HG03159 (cell line): Measurements from ENCODE around the gene APPL1.

Source experiments
- ATAC-seq: cut with Tn5 transposase; IDR thresholded peaks from one replicate; pipeline ENCODE4 v1.9.1; 2021; ENCODE audit warnings: mild to moderate bottlenecking, moderate library complexity; ENCODE audit not compliant: unreplicated experiment

The APPL1 gene, protein sequence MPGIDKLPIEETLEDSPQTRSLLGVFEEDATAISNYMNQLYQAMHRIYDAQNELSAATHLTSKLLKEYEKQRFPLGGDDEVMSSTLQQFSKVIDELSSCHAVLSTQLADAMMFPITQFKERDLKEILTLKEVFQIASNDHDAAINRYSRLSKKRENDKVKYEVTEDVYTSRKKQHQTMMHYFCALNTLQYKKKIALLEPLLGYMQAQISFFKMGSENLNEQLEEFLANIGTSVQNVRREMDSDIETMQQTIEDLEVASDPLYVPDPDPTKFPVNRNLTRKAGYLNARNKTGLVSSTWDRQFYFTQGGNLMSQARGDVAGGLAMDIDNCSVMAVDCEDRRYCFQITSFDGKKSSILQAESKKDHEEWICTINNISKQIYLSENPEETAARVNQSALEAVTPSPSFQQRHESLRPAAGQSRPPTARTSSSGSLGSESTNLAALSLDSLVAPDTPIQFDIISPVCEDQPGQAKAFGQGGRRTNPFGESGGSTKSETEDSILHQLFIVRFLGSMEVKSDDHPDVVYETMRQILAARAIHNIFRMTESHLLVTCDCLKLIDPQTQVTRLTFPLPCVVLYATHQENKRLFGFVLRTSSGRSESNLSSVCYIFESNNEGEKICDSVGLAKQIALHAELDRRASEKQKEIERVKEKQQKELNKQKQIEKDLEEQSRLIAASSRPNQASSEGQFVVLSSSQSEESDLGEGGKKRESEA

DNA sequence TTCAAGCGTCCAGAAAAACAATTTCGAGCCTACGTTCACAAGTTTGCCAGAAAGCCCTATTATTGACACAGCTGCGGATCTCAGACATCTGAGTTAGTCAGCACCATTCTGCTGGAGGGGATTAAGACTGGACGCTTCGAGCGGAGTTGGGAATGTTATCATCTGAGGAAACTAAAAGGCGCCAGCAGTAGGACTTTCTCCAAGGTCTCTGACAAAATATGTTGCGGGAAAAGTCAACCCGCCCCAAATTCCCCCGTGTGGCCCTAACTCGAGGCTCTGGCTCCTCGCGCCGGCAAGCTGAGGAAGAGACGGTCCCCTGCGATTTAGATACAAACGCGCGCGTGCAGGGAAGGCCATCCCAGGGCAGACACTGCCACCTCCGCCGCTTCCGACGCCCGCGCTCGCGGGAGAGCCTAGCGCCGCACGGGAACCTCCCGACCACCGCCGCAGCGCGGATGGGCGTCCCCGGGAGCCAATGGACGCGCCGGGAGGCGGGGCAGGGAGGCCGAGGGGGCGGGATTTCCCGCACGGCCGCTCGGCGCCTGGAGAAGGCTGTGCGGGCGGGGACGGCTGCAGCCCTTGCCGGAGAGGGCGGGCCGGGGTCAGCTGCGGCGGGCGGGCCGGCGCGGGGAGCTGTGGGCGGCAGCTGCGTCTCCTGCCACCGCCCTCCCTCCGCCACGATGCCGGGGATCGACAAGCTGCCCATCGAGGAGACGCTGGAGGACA lies at the start of gene APPL1:
Gene APPL1, plus strand, starts transcription at position 526 of the 726 bp plus-strand sequence. Its CDS starts 155 bp downstream, at position 681.
- ATAC-seq = peak; percentile 89

DNA sequence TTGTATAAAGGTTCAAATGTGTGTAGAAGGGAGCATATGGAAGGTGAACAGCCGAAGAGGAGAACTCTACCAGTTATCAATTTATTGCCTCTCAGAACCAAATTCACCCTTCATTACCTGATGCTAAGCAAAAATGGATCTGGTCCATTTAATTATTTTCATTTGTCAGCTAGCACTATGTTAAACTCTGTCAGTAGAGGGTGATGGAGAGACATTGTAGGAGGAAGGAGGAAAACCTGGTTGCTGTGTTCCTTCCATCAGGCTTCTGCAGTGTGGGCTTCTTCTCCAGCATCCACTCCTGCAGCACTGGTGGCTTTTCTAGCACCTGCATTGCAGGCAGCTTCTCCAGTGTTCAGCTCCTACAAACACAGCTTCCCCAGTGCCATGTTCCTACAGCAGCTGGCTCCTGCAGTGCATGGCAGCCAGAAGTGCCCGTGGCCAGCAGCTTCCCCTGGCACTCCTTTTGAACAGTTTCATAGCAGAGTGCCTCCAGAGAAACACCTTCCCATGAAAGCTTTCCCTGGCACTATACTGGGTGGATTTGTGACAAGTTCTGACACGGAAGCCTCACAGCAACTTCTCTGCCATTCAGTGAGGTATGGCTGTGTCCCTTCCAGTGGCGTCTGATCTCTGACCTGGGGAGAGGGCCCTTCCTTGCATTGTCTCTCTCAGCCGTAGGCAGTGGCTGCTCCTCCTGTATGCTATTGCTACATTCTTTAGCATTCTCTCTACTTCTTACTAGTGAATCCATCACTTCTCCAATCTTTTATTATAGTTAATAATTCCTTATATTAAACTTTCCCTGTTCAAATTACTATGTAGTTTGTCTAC lies 47.7 kb upstream of the APPL1 start:
- no peak for ATAC-seq

DNA sequence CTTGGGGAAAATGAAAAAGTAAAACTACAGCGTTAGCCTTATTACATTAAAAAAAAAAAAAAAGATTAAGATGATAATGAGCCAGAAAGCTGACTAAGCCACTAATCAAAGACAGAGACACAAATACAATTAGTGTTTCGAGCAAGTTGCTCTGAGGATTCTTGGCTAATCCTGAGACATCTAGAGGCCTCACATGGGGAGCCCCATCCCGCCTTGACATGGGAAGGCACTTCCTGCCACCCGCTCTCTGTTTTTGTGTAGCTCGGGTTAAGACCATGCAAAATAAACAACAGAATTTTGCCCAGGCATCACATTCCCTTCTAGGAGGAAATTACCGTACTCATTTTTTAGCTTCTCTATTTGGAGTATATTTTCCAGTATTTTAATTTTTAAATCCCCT lies 43.0 kb upstream of the APPL1 start:
- ATAC-seq = no peak

DNA sequence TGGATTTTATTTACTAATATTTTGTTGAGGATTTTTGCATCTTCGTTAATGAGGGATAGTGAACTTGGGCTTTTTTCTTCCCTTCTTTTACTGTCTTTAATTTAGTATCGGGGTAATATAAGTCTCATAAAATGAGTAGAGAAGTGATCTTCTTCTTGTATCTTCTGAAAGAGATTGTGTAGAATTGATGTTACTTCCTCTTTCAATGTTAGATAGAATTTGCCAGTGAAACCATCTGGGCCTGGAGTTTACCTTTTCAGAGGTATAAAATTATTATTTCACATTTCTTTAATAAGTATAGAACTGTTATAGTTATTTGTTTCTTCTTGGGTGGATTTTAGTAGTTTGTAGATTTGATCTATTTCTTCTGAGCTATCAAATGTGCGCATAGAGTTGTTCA lies 35.5 kb upstream of the APPL1 start:
- ATAC-seq = no peak

DNA sequence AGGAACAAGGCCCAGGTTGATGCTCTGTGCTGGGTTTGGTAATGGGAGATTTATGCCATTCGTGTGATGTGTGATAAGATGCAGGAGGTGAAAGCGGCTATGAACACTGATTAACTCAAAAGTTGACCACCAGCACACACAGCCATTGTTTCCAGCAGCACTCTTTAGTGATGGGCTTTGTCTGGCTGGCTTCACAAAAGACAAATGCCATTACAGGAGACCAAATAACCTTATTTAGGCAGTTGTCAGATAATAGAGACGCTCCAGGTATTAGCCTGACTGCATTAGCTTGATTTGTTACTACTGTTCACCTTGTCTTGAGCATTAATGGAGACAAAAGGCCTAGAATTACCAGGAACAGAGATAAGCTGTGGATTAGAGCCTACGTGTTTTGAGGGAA lies 32.9 kb upstream of the APPL1 start:
- no peak for ATAC-seq

DNA sequence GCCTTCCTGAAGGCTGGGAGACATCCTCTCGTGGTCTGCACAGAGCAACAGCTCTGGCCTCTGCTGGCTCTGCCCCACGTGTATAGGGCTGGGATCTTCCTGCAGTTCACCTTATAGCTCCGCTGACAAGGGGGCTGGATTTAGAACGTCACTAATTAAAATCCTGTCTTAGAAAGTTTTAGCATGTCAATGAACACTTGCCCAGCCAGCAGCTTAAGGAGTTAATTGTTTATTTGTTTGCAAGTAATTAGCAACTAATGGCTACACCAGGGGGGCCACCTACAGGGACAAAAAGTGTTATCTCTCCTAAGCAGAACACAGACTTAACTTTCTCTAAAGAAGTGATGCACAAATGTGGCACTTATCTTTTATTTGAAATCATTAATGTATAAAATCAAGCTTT lies 27.6 kb upstream of the APPL1 start, which contains the start of gene HESX1:
Gene HESX1, minus strand, starts transcription at position 84 of the 403 bp plus-strand sequence. Its CDS starts 60 bp downstream, at position 24.
- ATAC-seq = no peak

DNA sequence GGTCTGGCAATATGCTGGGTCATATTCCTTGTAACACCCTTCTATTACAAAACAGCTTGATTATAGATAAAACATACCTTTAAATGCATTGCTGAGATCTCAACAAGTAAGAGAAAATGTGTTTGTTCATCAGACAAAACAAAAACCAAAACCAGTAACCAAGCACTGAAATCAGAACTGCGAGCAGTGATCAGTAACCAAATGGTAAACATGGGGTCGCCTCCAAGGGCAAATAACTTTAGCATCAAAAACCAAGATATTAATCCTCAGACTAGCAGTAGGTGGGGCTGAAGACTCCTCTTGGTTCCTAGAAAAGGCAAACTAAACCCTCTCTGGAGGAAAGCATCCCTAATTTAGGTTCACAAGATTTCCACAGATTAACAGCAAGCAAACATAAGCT lies 21.1 kb upstream of the APPL1 start:
- no peak for ATAC-seq

DNA sequence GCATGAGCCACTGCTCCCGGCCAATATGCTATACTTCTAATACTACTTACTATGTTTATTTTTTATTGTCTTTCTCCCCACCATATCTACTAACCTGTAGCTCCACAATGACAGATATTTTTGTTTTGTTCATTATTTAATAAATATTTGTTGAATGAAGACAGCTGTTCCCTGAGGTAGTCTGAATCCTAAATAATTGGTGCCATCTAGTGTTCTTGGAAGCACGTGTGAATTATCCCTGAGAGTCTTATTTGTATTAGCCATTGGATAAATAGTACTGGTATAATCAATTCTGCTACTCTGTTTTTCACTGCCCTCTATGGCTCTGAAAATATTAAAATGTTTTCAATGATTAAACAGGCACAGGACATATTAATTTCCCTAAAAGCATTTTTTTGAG lies 5.6 kb upstream of the APPL1 start:
- ATAC-seq = no peak

DNA sequence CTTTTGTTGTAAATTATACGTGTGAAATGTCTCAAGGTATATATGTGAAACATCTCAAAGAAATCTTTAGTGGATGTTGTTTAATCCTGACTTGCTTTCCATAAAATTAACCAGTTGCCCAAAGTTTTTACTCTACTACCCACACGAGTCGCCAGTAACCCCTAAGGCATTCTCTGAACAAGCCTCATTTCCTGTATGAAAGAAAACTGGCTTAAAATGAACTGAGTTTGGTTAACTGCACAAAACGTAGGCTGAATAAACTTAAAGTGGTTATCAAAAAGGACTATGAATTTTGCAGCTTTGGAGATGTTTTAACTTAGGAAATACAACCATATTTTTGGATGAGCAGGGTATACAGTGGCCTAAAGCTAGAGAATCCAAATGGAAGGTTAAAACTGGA lies 2.7 kb upstream of the APPL1 start:
- no peak for ATAC-seq

DNA sequence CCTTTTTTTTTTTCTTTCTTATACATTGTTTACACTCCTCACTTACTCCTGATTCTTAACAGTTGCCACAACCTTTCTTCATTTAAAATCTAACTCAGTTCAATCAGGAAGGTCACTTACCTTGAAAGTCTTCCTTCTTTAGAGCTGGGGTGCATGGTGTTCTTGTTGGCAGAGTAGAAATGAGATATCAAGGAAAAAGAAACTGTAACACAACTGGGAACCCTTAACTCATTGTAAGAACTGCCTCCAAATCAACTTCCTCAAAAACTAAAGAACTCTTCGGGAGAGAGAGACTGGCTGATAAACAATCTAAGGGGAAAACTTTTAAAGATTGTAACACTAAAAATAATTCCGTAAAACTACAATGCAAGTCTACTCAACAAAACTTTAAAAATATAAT lies 1.4 kb upstream of the APPL1 start:
- ATAC-seq = no peak

DNA sequence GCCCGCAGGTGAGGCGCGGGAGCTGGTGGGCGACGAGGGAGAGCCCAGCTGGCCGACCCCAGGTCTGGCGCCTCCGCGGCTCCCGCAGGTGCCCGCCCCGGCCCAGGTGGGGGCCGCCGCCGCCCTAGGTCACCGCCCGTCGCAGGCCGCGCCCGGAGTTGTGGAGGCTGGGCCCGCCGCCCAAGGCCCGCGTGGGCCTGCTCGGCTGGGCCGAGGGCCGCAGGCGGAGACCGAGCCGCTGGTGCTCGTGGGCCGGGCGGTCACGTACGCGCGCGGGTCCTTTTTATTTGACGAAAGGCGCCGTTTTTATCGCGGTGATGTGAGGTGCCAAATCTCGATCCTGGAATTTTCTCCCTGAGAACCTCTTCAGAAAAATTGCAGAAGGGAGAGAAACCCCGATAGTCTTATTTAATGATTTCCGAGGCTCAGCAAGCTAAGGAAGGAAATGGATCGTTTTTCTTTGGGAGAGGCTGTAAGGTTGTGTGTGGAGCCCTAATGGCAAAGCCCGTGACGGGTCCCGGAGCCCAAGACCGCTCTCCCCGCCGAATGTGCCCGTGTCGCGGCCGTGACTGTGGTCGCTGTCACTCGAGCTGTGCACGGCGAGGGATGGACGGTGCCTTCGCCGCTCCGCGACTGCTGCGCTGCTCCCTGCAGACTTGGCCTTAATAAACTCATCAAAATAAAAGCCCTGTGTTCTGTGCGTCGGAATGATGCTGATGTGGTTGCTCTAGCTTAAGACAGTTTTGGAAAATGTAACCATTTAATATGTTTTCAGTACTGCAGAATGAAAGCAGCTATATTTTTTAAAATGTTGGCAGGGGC lies 612 bp downstream of the APPL1 start:
- peak; percentile 52 for ATAC-seq

DNA sequence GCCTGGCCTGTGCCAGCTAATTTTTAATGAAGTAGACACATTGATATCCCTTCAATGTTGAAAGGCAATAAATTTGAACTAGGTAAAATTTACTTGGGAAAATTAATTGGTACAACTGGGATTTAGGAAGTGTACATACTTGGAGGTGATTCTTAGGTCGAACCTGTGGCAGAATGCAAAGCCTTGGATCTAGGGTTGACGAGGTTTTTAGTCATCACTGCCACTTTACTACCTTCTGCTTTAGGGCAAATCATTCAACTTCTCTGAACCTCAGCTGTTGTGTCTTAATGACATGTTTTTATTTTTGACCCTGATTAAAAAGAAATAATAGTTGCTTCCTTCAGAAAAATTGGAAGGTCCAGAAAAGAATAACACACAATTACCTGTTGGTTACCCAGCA lies 2.5 kb downstream of the APPL1 start:
- ATAC-seq = no peak

DNA sequence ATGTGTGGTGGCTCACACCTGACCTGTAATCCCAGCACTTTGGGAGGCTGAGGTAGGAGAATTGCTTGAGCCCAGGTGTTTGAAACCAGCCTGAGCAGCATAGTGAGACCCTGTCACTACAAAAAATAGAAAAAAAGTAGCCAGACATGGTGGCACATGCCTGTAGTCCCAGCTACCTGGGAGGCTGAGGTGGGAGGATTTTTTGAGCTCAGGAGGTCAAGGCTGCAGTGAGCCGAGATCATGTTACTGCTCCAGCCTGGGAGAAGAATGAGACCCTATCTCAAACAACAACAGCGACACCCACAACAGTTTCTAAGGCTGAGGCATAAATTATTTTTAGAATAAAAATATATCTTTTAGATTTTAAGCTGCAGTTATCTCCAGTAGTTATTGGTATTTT lies 6.3 kb downstream of the APPL1 start:
- ATAC-seq = no peak

DNA sequence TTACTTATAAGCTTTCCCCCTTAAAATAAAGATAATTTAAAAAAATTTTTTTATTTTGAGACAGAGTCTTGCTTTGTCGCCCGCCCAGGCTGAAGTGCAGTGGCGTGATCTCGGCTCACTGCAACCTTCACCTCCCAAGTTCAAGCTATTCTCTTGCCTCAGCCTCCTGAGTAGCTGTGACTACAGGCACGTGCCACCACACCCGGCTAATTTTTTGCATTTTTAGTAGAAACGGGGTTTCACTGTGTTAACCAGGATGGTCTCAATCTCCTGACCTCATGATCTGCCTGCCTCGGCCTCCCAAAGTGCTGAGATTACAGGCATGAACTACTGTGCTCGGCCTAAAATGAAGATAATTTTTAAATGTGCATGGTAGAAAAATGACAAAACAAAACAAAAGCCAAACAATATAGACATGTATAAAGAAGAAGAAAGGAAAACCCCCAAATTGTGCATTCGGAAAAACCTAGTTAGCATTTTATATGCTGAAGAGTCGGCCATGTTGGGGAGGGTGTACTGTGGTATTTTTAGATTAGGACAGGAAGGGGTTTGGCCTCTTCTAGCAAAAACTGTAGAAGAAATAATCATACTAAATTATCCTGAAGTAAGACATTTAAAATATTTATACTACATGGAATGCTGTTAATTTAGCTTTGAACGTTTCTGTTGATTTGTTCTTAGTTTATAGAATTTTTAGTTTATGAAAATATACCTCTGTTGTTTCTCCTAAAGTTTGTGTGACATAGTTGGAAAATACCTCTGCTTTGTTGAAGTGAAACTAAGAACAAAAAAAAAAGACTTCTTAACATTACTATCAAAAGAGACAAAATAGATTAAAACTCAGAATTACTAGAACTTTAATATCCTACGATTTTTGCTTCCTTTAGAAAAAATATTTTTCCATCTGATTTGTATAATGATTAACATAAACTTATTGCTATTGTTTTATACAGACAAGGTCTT lies 7.4 kb downstream of the APPL1 start:
- ATAC-seq = no peak

DNA sequence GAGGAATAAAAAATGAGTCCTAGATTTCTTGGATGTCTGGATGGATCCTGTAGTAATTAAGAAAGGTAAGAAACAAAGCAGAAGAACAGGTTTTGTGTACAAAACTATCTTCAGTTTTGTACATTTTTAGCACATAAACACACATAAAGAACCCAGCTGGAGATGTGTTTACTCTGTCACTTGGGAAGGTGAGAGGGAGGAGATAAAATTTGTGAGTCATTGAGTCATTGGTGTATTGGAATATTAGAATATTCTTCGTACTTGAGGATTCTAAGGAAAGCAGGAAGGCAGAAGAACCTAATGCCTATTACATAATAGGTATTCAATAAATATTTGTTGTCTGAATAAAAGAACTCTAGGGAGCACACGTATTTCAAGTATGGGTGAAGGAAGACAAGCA lies 17.4 kb downstream of the APPL1 start:
- no peak for ATAC-seq

DNA sequence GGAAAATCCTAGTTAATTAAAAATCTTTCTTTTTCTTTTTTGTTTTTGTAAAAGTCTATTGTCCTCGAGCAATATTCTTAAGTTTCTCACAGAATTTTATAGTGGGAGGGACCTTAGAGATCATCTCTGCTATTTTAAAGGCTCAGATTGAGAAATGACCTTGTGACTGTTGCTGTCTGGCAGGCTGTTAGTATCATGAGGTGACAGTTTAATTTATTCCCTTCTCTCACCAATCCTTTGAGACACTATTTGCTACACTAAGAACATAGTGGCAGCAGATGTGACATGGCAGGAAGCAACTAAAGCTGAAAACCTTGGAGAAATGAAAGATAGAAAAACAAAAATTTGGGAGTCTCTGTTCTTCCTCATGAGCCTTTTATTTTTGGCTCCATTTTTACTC lies 24.9 kb downstream of the APPL1 start:
- ATAC-seq = no peak

DNA sequence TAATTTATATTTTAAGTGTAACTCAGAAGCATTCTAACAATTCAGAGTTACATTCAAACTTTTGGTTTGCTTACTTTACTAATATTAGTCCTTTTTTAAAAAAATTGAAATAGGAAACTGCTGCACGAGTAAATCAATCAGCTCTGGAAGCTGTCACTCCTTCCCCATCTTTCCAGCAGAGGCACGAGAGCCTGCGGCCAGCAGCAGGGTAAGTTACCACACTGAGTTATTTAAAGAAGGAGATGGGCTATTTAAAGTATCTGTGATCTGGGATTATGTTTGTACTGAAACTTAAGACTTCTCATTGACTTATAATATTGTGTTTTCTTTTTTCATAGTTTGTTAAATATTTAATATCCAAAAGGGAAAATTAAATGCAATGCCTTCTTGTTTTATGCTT lies 29.3 kb downstream of the APPL1 start:
- ATAC-seq = no peak

DNA sequence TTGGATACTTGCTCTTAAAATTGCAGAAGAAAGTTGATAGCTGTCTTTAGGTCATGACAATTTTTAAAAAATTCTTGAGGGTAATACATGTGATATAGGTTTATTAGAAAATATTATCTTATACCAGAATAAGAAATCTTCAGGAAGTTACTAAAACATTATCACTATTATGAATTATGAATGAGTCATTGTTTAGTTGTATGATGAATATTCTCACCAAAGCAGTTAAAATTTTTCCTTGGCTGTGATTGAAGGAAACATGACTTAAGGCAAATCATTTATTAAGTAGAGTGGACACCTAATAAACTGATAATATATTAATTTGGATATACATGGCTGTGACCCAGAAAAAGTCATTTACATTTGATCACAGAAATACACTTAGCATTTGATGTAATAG lies 30.1 kb downstream of the APPL1 start:
- ATAC-seq = no peak

DNA sequence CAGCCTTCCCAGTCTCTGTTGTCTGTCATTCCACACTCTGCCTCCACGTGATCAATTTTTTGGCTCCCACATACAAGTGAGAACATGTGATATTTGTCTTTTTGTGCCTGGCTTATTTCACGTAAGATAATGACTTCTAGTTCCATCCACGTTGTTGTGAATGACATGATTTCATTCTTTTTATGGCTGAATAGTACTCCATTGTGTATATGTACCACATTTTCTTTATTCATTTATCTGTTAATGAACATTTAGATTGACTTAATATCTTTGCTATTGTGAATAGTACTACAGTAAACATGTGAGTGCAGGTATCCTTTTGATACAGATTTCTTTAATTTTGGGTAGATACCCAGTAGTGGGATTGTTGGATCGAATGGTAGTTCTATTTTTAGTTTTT lies 33.6 kb downstream of the APPL1 start:
- no peak for ATAC-seq
